Mammary epithelial cell (primary cell): Measurements from ENCODE around the gene LMO7.

Experiments
- CTCF ChIP-seq, 2 donors: IDR thresholded peaks in 1 of 2; conservative IDR thresholded peaks in 1 of 2; 2 replicates each; pipeline ENCODE4 v1.5.1; 2011 to 2012; ENCODE audit warnings: inconsistent platforms in 2 of 2, low read length in 2 of 2, mild to moderate bottlenecking in 2 of 2, control low read depth in 1 of 2, low read depth in 1 of 2; ENCODE audit not compliant: insufficient read depth in 1 of 2; ENCODE audit errors: extremely low read depth in 1 of 2
- EZH2 ChIP-seq: IDR thresholded peaks from 2 replicates; pipeline ENCODE4 v1.6.1; 2012; ENCODE audit warnings: low read length, inconsistent platforms, borderline replicate concordance

GRCh38 chr13:75661443-75661842 is 25.3 kb downstream of the LMO7 start:
- TF ChIP-seq CTCF (conservative IDR thresholded peaks at IDR 0.05 in 1 of 2, IDR thresholded peaks at IDR 0.05 in 1 of 2; ENCODE audit: extremely low read depth in 1 of 2, insufficient read depth in 1 of 2, low read depth in 1 of 2, low read length in 2 of 2), result no peak
- no peak for TF ChIP-seq EZH2
